HG03108 (cell line): ENCODE data around the gene ZBP1.

Source experiments
- ATAC-seq: cut with Tn5 transposase; IDR thresholded peaks from one replicate; pipeline ENCODE4 v1.9.1; 2021; ENCODE audit warnings: moderate library complexity; ENCODE audit not compliant: unreplicated experiment

The ZBP1 gene

GRCh38 chr20:57588596-57588995, 31.6 kb downstream of the ZBP1 start:
- ATAC-seq: no peak

- ATAC-seq: no peak
Observed at GRCh38 chr20:57587989-57588377, 32.2 kb downstream of the ZBP1 start.

- ATAC-seq: no peak
Observed at GRCh38 chr20:57587278-57587988, 32.8 kb downstream of the ZBP1 start.

- no peak for ATAC-seq
Observed at GRCh38 chr20:57586943-57587277, 33.3 kb downstream of the ZBP1 start.

- no peak for ATAC-seq
Observed at GRCh38 chr20:57586370-57586793, 33.8 kb downstream of the ZBP1 start.

GRCh38 chr20:57585466-57586213, 34.6 kb downstream of the ZBP1 start:
- no peak for ATAC-seq

GRCh38 chr20:57584768-57585461, 35.3 kb downstream of the ZBP1 start:
- ATAC-seq: no peak

GRCh38 chr20:57583289-57584257, 36.7 kb downstream of the ZBP1 start:
- no peak for ATAC-seq

GRCh38 chr20:57582432-57583288, 37.6 kb downstream of the ZBP1 start:
- no peak for ATAC-seq

GRCh38 chr20:57582029-57582378, 38.2 kb downstream of the ZBP1 start:
- no peak for ATAC-seq

- no peak for ATAC-seq
Observed at GRCh38 chr20:57581202-57582028, 38.8 kb downstream of the ZBP1 start.

- no peak for ATAC-seq
Observed at GRCh38 chr20:57580478-57581201, 39.6 kb downstream of the ZBP1 start.

- no peak for ATAC-seq
Observed at GRCh38 chr20:57579898-57580447, 40.3 kb downstream of the ZBP1 start.

GRCh38 chr20:57579331-57579897, 40.8 kb downstream of the ZBP1 start:
- ATAC-seq: no peak

- ATAC-seq: no peak
Observed at GRCh38 chr20:57578476-57579165, 41.6 kb downstream of the ZBP1 start.

- no peak for ATAC-seq
Observed at GRCh38 chr20:57577679-57578475, 42.3 kb downstream of the ZBP1 start.
